GM19395 (cell line): Measurements from ENCODE around the gene ANGPTL1.
"Not testable (repeated sequence)": the region's sequence is repeated elsewhere in the genome, so short reads cannot be mapped to it uniquely, and the experiment has no call there.

ENCODE experiments used
- ATAC-seq: cut with Tn5 transposase; IDR thresholded peaks from one replicate; pipeline ENCODE4 v1.9.1; 2021; ENCODE audit warnings: mild to moderate bottlenecking, moderate library complexity; ENCODE audit not compliant: unreplicated experiment

Gene ANGPTL1

DNA sequence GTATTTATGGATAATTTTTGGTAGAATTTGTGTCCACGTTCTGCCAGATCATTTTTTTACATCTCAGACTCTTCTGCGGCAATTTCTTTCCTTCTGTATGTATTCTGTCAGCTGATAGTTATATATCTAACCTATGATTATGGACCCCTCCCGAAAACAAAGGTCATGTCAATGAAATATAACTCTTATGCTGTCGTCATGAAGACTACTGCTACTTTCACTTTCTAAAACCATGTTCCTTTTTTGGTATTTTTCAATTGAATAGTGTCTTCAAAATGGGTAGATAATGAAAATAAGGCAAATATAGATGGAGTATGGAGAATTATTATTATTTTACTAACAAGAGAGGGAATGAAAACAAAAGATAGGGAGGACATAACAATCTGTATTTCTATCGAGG, 3.2 kb downstream of the ANGPTL1 start:
- no peak for ATAC-seq

- no peak for ATAC-seq
These were observed 6.6 kb downstream of the ANGPTL1 start for GRCh38 chr1:178864326-178864725.

- no peak for ATAC-seq
These were observed 8.0 kb downstream of the ANGPTL1 start for GRCh38 chr1:178862864-178863263.

- ATAC-seq: no peak
These were observed 8.5 kb downstream of the ANGPTL1 start for GRCh38 chr1:178862416-178862815.

- ATAC-seq: no peak
These were observed 13.8 kb downstream of the ANGPTL1 start for GRCh38 chr1:178857126-178857525.

- ATAC-seq: no peak
These were observed 21.0 kb downstream of the ANGPTL1 start for GRCh38 chr1:178849918-178850317.

- ATAC-seq: not testable (repeated sequence)
These were observed 23.0 kb downstream of the ANGPTL1 start for GRCh38 chr1:178847919-178848318.

DNA sequence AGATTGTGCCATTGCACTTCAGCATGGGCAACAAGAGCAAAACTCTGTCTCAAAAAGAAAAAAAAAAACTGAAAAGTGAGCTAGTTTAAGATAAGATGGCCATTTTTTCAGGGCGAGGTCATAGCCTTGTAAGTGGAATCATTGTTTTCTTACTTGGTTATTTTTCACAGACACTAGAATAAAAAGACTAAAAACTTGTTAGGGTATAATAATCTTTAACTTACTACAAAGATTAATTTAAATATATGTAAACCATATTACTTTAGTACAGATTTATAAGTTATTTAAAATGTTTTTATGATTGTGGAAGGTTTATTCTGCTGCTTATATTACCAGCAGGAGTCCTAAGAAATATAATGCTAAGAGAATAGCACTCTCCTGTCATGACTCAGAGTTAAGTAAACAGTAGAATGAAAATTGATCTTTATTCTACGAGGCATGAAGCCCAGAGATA, 23.5 kb downstream of the ANGPTL1 start:
- ATAC-seq: no peak

DNA sequence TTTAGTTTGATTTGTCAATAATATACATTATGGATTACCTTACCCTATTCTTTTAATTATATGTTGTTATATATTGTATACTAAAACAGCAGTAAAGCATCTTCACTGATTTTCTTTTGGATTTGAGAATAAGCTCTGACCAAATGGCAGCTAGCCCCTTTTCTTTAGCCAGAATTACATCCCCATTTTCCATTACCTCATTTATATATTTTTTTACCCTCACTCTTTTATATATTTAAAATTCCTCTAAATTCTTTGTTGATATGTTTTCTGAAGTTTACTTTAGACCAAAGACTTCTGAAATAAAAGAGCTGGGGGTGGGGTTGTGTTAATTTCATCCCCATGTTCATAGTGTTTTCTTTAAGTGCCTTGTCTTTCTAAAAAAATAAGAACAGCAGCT, 24.6 kb downstream of the ANGPTL1 start:
- no peak for ATAC-seq

GRCh38 chr1:178844436-178844835, 26.4 kb downstream of the ANGPTL1 start:
- ATAC-seq: no peak

- no peak for ATAC-seq
These were observed 45.7 kb downstream of the ANGPTL1 start for GRCh38 chr1:178825167-178825566.

- ATAC-seq: peak; percentile 61
These were observed 49.6 kb downstream of the ANGPTL1 start for GRCh38 chr1:178821134-178821866.

GRCh38 chr1:178819123-178819522, 51.8 kb downstream of the ANGPTL1 start:
- ATAC-seq: no peak

DNA sequence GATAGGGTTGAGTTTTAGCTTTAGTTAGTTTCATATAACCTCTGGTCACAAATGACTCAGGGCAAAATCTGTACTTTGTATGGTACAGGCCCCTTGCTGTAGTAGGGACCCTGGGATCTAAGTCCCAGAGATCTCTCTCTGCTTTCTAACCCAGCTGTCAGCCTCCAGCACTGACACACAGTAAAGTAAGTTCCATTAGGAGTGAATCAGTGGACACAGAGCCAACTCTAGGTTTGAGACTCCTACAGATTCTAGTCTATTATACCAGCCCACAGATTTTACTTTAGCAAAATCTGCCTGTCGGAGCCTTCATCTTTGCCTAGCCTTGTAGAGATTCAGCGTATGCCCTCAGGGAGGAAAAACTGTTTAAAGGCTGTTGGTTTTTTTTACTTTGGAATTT, 52.5 kb downstream of the ANGPTL1 start:
- no peak for ATAC-seq

DNA sequence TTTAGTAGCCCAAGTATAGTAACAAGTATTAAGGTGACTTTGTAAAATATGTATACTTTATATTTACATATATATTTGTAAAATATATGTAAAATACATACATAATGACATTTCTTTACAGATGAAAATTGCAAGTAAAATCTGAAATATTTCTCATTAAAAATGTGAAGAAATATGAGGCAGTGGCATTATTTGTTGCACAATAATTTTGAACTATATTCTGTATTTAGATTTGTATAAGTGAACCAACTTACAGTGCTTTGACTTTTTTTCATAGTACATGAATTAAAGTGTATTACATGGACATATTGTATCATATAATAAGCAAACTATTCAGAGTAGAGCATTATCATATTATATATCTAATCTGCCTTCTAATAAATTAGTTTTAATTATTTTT, 60.3 kb downstream of the ANGPTL1 start:
- ATAC-seq: no peak

DNA sequence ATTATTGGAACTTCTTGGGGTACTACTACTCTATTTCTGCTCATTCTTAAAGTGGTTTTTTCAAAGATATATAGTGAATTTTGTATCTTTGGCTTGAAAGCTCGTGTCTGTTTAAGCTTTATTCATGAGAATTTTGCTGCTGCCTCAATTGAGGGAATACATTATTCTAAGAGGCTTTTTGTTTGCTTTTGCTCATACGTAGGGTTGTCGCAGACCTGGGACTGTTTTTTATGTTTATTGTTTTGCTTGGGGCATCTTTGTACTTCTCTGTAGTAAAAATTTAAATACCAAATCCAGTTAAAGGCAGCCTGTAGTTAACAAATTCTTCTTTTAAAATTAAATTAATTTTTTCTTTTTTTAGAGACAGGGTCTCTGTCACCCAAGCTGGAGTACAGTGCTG, 62.3 kb downstream of the ANGPTL1 start:
- no peak for ATAC-seq

- no peak for ATAC-seq
These were observed 64.1 kb downstream of the ANGPTL1 start for GRCh38 chr1:178806665-178807300.

DNA sequence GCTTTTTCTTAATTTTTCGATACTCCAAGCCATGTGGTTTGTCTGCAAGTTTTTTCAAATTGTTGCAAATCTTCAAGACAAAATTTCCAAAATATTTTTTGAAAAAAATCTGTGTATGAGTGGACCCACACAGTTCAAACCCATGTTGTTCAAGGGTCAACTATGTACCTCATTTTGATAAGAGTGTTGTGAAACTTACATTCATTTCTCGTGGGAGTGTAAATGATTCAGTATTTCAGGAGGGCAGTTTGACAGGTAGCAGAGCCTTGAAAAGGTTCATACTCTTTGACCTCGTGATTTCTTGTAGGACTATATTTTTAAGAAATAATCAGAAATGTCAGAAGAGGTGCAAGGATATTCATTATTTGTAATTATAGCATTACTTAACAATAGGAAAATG, 68.0 kb downstream of the ANGPTL1 start:
- no peak for ATAC-seq
